Loucy (cell line): ENCODE data around the gene USP50.
"Not testable (repeated sequence)": the region's sequence is repeated elsewhere in the genome, so short reads cannot be mapped to it uniquely, and the experiment has no call there.

Experiments used
- H2AFZ ChIP-seq: fragments of 200-600 bp; sonication (generic); 2 replicates; pipeline ENCODE4 v1.6.0; 2016; ENCODE audit warnings: antibody characterized with exemption, mild to moderate bottlenecking, low read length, moderate library complexity
- H3F3A ChIP-seq: fragments of 200-600 bp; 2 replicates; pipeline ENCODE4 v1.6.0; 2016; ENCODE audit warnings: antibody characterized with exemption, low read depth, mild to moderate bottlenecking
- H3K27me3 ChIP-seq: fragments of 200-600 bp; sonication (generic); 2 replicates; pipeline ENCODE4 v1.6.1; 2014; ENCODE audit warnings: low read length, mild to moderate bottlenecking; ENCODE audit not compliant: insufficient read depth, poor library complexity, severe bottlenecking
- H3K36me3 ChIP-seq: fragments of 200-600 bp; sonication (generic); 2 replicates; pipeline ENCODE4 v1.6.1; 2016; ENCODE audit warnings: low read length; ENCODE audit not compliant: insufficient read depth
- H3K4me1 ChIP-seq: fragments of 200-600 bp; sonication (generic); 2 replicates; pipeline ENCODE4 v1.5.1; 2014; ENCODE audit warnings: low read length, mild to moderate bottlenecking; ENCODE audit not compliant: insufficient read depth, poor library complexity, severe bottlenecking
- H3K4me2 ChIP-seq: fragments of 200-600 bp; sonication (generic); 2 replicates; pipeline ENCODE4 v1.6.0; 2014; ENCODE audit warnings: antibody characterized with exemption, low read length, low read depth, mild to moderate bottlenecking; ENCODE audit not compliant: poor library complexity, severe bottlenecking
- H3K4me3 ChIP-seq: fragments of 200-600 bp; sonication (generic); 2 replicates; pipeline ENCODE4 v1.5.1; 2014; ENCODE audit warnings: low read length, mild to moderate bottlenecking, mixed read lengths; ENCODE audit not compliant: poor library complexity, severe bottlenecking
- H3K79me2 ChIP-seq: fragments of 200-600 bp; sonication (generic); 2 replicates; pipeline ENCODE4 v1.6.1; 2014; ENCODE audit warnings: low read length; ENCODE audit not compliant: insufficient read depth
- H3K9ac ChIP-seq: fragments of 200-600 bp; sonication (generic); 2 replicates; pipeline ENCODE4 v1.6.0; 2014; ENCODE audit warnings: mild to moderate bottlenecking, low read depth, low read length, moderate library complexity; ENCODE audit not compliant: poor library complexity, severe bottlenecking
- H3K9me2 ChIP-seq: fragments of 200-600 bp; sonication (generic); replicated peaks from 2 replicates; pipeline ENCODE4 v1.6.1; 2016; ENCODE audit warnings: low read depth, low read length, mixed read lengths
- H3K9me3 ChIP-seq: fragments of 200-600 bp; sonication (generic); 2 replicates; pipeline ENCODE4 v1.6.1; 2014; ENCODE audit warnings: mild to moderate bottlenecking, antibody characterized with exemption, low read length, low read depth; ENCODE audit not compliant: insufficient read depth
- H4K20me1 ChIP-seq: fragments of 200-600 bp; sonication (generic); 2 replicates; pipeline ENCODE4 v1.6.0; 2014; ENCODE audit warnings: antibody characterized with exemption, low read length, mild to moderate bottlenecking; ENCODE audit not compliant: insufficient read depth, poor library complexity, severe bottlenecking
- CTCF ChIP-seq: fragments of 200-600 bp; sonication (generic); conservative IDR thresholded peaks from 2 replicates; pipeline ENCODE4 v1.5.1; 2014; ENCODE audit warnings: mild to moderate bottlenecking, antibody characterized with exemption, low read length
- EZH2phosphoT487 ChIP-seq: fragments of 200-600 bp; IDR thresholded peaks from 2 replicates; pipeline ENCODE4 v1.6.1; 2018; ENCODE audit warnings: antibody characterized with exemption, mild to moderate bottlenecking, moderate library complexity, borderline replicate concordance

The USP50 gene

GRCh38 chr15:50496692-50497091 lies 49.8 kb downstream of the USP50 start:
- H3K36me3 ChIP-seq, result peaks cover 86% of the 10 kb centered on the region
- H3K4me3 ChIP-seq, result no peak overlapping the region
- H2AFZ ChIP-seq, result no peak overlapping the region
- no peaks in the 10 kb centered on the region for H3K27me3 ChIP-seq
- H3K9ac ChIP-seq, result no peak overlapping the region
- H4K20me1 ChIP-seq, result no peaks in the 10 kb centered on the region
- H3K9me3 ChIP-seq, result no peaks in the 10 kb centered on the region
- peaks cover 12% of the 10 kb centered on the region for H3K4me1 ChIP-seq
- no peaks in the 10 kb centered on the region for H3K79me2 ChIP-seq
- no peak overlapping the region for H3K4me2 ChIP-seq
- TF ChIP-seq CTCF, result no peak
- no peak for TF ChIP-seq EZH2phosphoT487
- H3F3A ChIP-seq, result 0 out of 2 replicates have a peak, but pooled peaks cover 3% of the 10 kb centered on the region
- no peaks in the 10 kb centered on the region for H3K9me2 ChIP-seq

GRCh38 chr15:50494547-50494946 lies 51.9 kb downstream of the USP50 start:
- H3K9ac ChIP-seq, H3K4me1 ChIP-seq, H3F3A ChIP-seq, H3K9me3 ChIP-seq, H3K4me3 ChIP-seq, H2AFZ ChIP-seq, H4K20me1 ChIP-seq, H3K79me2 ChIP-seq, H3K9me2 ChIP-seq, H3K4me2 ChIP-seq, H3K27me3 ChIP-seq: not testable (repeated sequence)
- peaks cover 93% of the 10 kb centered on the region for H3K36me3 ChIP-seq

GRCh38 chr15:50493625-50494024 lies 52.8 kb downstream of the USP50 start:
- Histone ChIP-seq H3K9me2 (no peaks in the 10 kb centered on the region), H3K36me3 (peaks cover 91% of the 10 kb centered on the region), H3K79me2 (no peaks in the 10 kb centered on the region), H4K20me1 (no peaks in the 10 kb centered on the region), H3F3A (no peaks in the 10 kb centered on the region), H3K4me2 (no peak overlapping the region), H3K4me3 (no peak overlapping the region), H3K4me1 (no peaks in the 10 kb centered on the region), H3K27me3 (no peaks in the 10 kb centered on the region), H3K9me3 (no peaks in the 10 kb centered on the region), H3K9ac (no peak overlapping the region), H2AFZ (no peak overlapping the region)
- no peak for TF ChIP-seq CTCF
- no peak for TF ChIP-seq EZH2phosphoT487

- no peak overlapping the region for H3K4me3 ChIP-seq
- no peaks in the 10 kb centered on the region for H3K79me2 ChIP-seq
- no peak overlapping the region for H3K4me2 ChIP-seq
- H3K9me3 ChIP-seq, result no peaks in the 10 kb centered on the region
- H3K4me1 ChIP-seq, result no peaks in the 10 kb centered on the region
- H3F3A ChIP-seq, result no peaks in the 10 kb centered on the region
- H3K9me2 ChIP-seq, result no peaks in the 10 kb centered on the region
- no peak for TF ChIP-seq EZH2phosphoT487
- TF ChIP-seq CTCF, result no peak
- H2AFZ ChIP-seq, result no peak overlapping the region
- no peaks in the 10 kb centered on the region for H3K27me3 ChIP-seq
- no peak overlapping the region for H3K9ac ChIP-seq
- no peaks in the 10 kb centered on the region for H4K20me1 ChIP-seq
- peaks cover 71% of the 10 kb centered on the region for H3K36me3 ChIP-seq
Measured at GRCh38 chr15:50487287-50487686, 59.2 kb downstream of the USP50 start.
